HepG2 (cell line): Measurements from ENCODE around the gene CAMK2D. TPM values are rescaled to one million over a fixed set of nuclear protein-coding genes. Genes with fewer than 3 reads are reported as not detected.

Experiments
- ATAC-seq: fragments of 200-7000 bp; cut with Tn5 transposase; 3 replicates; pipeline ENCODE4 v1.9.1; 2020; ENCODE audit warnings: mild to moderate bottlenecking, moderate library complexity
- BruUV-seq: library from RNA; stranded (reverse); fragments of 400-500 nt; replicated peaks from 2 replicates; lab custom pipeline; 2021; lab: Mats Ljungman, UMichigan
- CTCF ChIA-PET: fragments of 300-600 bp; formaldehyde crosslinking; extraction: SDS; loops from one replicate; lab custom pipeline; 2021; ENCODE audit warnings: low total read pairs, inconsistent platforms, low intra/inter-chr PET ratio; lab: Yijun Ruan, JAX
- POLR2A ChIA-PET: fragments of 350-600 bp; sonication (Branson Sonifier 250); formaldehyde crosslinking; loops from one replicate; lab custom pipeline; 2020; ENCODE audit warnings: antibody characterized with exemption, inconsistent platforms; lab: Yijun Ruan, JAX
- DNase-seq: peaks from one replicate; pipeline ENCODE4 v3.0.0-alpha.2; 2015; ENCODE audit warnings: low spot score
- FAIRE-seq: peaks from 3 replicates; lab custom pipeline; 2011; peaks lifted over from hg19 to GRCh38; lab: Jason Lieb, UNC
- H2AFZ ChIP-seq: one replicate; pipeline ENCODE4 v1.6.1; 2011; ENCODE audit warnings: low read length, inconsistent platforms
- H3K27ac ChIP-seq: fragments of 300-600 bp; 3 replicates; pipeline ENCODE4 v1.8.0; 2011; ENCODE audit warnings: mixed run types, mild to moderate bottlenecking, mixed read lengths, low read length, inconsistent platforms; ENCODE audit not compliant: insufficient read depth; ENCODE audit errors: extremely low read length
- H3K27me3 ChIP-seq, 2 experiments: fragments of 200-600 bp in 1 of 2; 2 replicates in 1 of 2; 3 replicates in 1 of 2; pipeline versions ENCODE4 v1.6.0 to v1.8.0; 2011; ENCODE audit warnings: low read length in 2 of 2, mild to moderate bottlenecking in 2 of 2, moderate library complexity in 2 of 2, inconsistent platforms in 1 of 2; ENCODE audit not compliant: insufficient read depth in 2 of 2, control insufficient read depth in 1 of 2
- H3K36me3 ChIP-seq, 2 experiments: fragments of 200-600 bp in 1 of 2; replicated peaks in 1 of 2; 2 replicates in 1 of 2; 3 replicates in 1 of 2; pipeline versions ENCODE4 v1.5.1 to v1.8.0; 2011; ENCODE audit warnings: low read length in 2 of 2, inconsistent platforms in 1 of 2; ENCODE audit not compliant: insufficient read depth in 2 of 2, control insufficient read depth in 1 of 2
- H3K4me1 ChIP-seq: 2 replicates; pipeline ENCODE4 v1.5.1; 2012; ENCODE audit warnings: low read length, inconsistent platforms; ENCODE audit not compliant: insufficient read depth
- H3K4me2 ChIP-seq: 2 replicates; pipeline ENCODE4 v1.6.0; 2011; ENCODE audit warnings: low read depth, low read length, inconsistent platforms
- H3K4me3 ChIP-seq, 3 experiments: fragments of 200-600 bp in 1 of 3; sonication (generic), shearing (Covaris generic) in 1 of 3; replicated peaks in 1 of 3; 2 replicates each; pipeline ENCODE4 v1.5.1; 2011 to 2016; ENCODE audit warnings: low read length in 3 of 3, inconsistent platforms in 2 of 3, low read depth in 2 of 3, mild to moderate bottlenecking in 2 of 3, control low read depth in 1 of 3, mixed read lengths in 1 of 3; ENCODE audit not compliant: insufficient read depth in 1 of 3
- H3K79me2 ChIP-seq: one replicate; pipeline ENCODE4 v1.6.1; 2011; ENCODE audit warnings: low read length, inconsistent platforms; ENCODE audit not compliant: insufficient read depth
- H3K9ac ChIP-seq: 2 replicates; pipeline ENCODE4 v1.6.0; 2011; ENCODE audit warnings: mild to moderate bottlenecking, low read depth, low read length, inconsistent platforms; ENCODE audit not compliant: insufficient read depth
- H3K9me3 ChIP-seq: 2 replicates; pipeline ENCODE4 v1.5.1; 2012; ENCODE audit warnings: mild to moderate bottlenecking, low read length
- H4K20me1 ChIP-seq: 2 replicates; pipeline ENCODE4 v1.6.0; 2011; ENCODE audit warnings: inconsistent platforms, mild to moderate bottlenecking, low read length, moderate library complexity; ENCODE audit not compliant: insufficient read depth
- GLMP ChIP-seq: sonication (generic); formaldehyde crosslinking; IDR thresholded peaks from 2 replicates; pipeline ENCODE4 v1.9.0; 2021; ENCODE audit warnings: missing genetic modification reagents, mild to moderate bottlenecking, borderline replicate concordance
- HBP1 ChIP-seq: IDR thresholded peaks from 2 replicates; pipeline ENCODE4 v1.6.1; 2016; ENCODE audit warnings: low read depth, control low read depth
- IKZF5 ChIP-seq: IDR thresholded peaks from 2 replicates; pipeline ENCODE4 v1.6.1; 2018; ENCODE audit warnings: missing genetic modification reagents, mild to moderate bottlenecking, missing compliant biosample characterization
- MNT ChIP-seq: fragments of 450-650 bp; IDR thresholded peaks from 2 replicates; pipeline ENCODE4 v1.6.1; 2016
- SETDB1 ChIP-seq: sonication (generic); formaldehyde crosslinking; IDR thresholded peaks from 2 replicates; pipeline ENCODE4 v1.5.1; 2020; ENCODE audit warnings: missing genetic modification reagents, mild to moderate bottlenecking, borderline replicate concordance
- SP140L ChIP-seq: sonication (generic); formaldehyde crosslinking; IDR thresholded peaks from 2 replicates; pipeline ENCODE4 v1.4.0; 2020; ENCODE audit warnings: missing genetic modification reagents, borderline replicate concordance
- ZNF337 ChIP-seq: sonication (generic); formaldehyde crosslinking; IDR thresholded peaks from 2 replicates; pipeline ENCODE4 v1.5.1; 2020; ENCODE audit warnings: missing genetic modification reagents, low read depth, mild to moderate bottlenecking, borderline replicate concordance
- ZNF446 ChIP-seq: sonication (generic); formaldehyde crosslinking; IDR thresholded peaks from 2 replicates; pipeline ENCODE4 v1.5.0; 2020; ENCODE audit warnings: mild to moderate bottlenecking, missing genetic modification reagents
- ZNF503 ChIP-seq: sonication (generic); formaldehyde crosslinking; IDR thresholded peaks from 2 replicates; pipeline ENCODE4 v1.4.0; 2020; ENCODE audit warnings: missing genetic modification reagents
- ZNF704 ChIP-seq: sonication (generic); formaldehyde crosslinking; IDR thresholded peaks from 2 replicates; pipeline ENCODE4 v1.8.1; 2023; ENCODE audit warnings: mild to moderate bottlenecking, inconsistent platforms, moderate library complexity, missing genetic modification reagents, borderline replicate concordance
- WGBS: methylation state at CpG from one replicate; pipeline ENCODE4 v1.1.6; 2017; ENCODE audit warnings: low lambda C conversion rate; 5-methylcytosine and 5-hydroxymethylcytosine counted together
- in situ Hi-C: cut with HindIII; loops from 2 replicates; pipeline ENCODE4 v1.10.0; 2017; ENCODE audit warnings: low pct_unique_long_range_greater_than_20kb; ENCODE audit not compliant: extremely low pct_ligation_motif_present
- intact Hi-C: fragments of 100-400 bp; cut with micrococcal nuclease; formaldehyde crosslinking; loops from one replicate; pipeline ENCODE4 v1.10.0; 2022; ENCODE audit not compliant: unreplicated experiment
- polyA plus RNA-seq, 8 experiments: library from polyadenylated mRNA; depleted of rRNA in 3 of 8; stranded (reverse) in 7 of 8; unstranded in 1 of 8; fragments of >200 nt; fragmentation: Illumina TruSeq in 4 of 8; extraction: Trizol in 4 of 8; gene quantifications; 2 replicates each; pipeline versions ENCODE4 v1.2.1 to v1.2.3, GENCODE V29; 2011 to 2016; ENCODE audit warnings: low read depth in 4 of 8, missing spikeins in 1 of 8, mixed read lengths in 1 of 8; ENCODE audit not compliant: insufficient read depth in 1 of 8
- total RNA-seq, 5 experiments: library from RNA; depleted of rRNA; stranded (reverse); fragments of >200 nt; fragmentation: Illumina TruSeq; extraction: Trizol; gene quantifications; 2 replicates each; pipeline ENCODE4 v1.2.3, GENCODE V29; 2016; ENCODE audit warnings: low read depth in 1 of 5

The CAMK2D gene
- total and polyA plus RNA-seq, 2 of the 13 experiments (the other 11 are each of a cell fraction or from before 2014, with no cell fraction given), result 18.0 to 65.4 TPM

GRCh38 chr4:113576947-113577678 lies 184.4 kb downstream of the CAMK2D start:
- Histone ChIP-seq H3K27ac (no peak overlapping the region), H3K9me3 (no peaks in the 10 kb centered on the region), H3K79me2 (no peaks in the 10 kb centered on the region), H3K4me1 (no peaks in the 10 kb centered on the region), H3K4me2 (no peak overlapping the region), H2AFZ (no peak overlapping the region), H3K4me3 (no peak overlapping the region), H3K27me3 (no peaks in the 10 kb centered on the region), H4K20me1 (no peaks in the 10 kb centered on the region), H3K9ac (no peak overlapping the region), H3K36me3 (no peaks in the 10 kb centered on the region)
- intact Hi-C loops (no loop called here), in situ Hi-C loops (no loop called here)
- ChIA-PET CTCF (no interaction called here), POLR2A (no interaction called here)
- no peak for TF ChIP-seq SP140L (CRISPR knock-in tag)
- no peak for TF ChIP-seq HBP1
- TF ChIP-seq MNT, result no peak
- TF ChIP-seq ZNF503, result no peak
- TF ChIP-seq GLMP (CRISPR knock-in tag), result no peak
- no peak for TF ChIP-seq SETDB1
- TF ChIP-seq IKZF5 (CRISPR knock-in tag), result no peak
- TF ChIP-seq ZNF337 (CRISPR knock-in tag), result no peak
- TF ChIP-seq ZNF704, result no peak
- no peak for TF ChIP-seq ZNF446
- DNase-seq (no peak), FAIRE-seq (no peak), ATAC-seq (no peak)
- 92% methylated on average over 5 of the region's 5 CpGs for WGBS
- TSS peak; percentile 17 for BruUV-seq
